A673 (cell line): ENCODE measurements around the gene MRGPRD. TPM values are rescaled to one million over a fixed set of nuclear protein-coding genes. Genes with fewer than 3 reads are reported as not detected.

Experiments
- BruUV-seq: library from RNA; stranded (reverse); fragments of 400-500 nt; replicated peaks from 2 replicates; lab custom pipeline; 2021; lab: Mats Ljungman, UMichigan
- CTCF ChIA-PET: fragments of 300-600 bp; sonication (Branson Sonifier 250); formaldehyde crosslinking; loops from one replicate; lab custom pipeline; 2022; ENCODE audit warnings: antibody characterized with exemption; lab: Charles Lee
- POLR2A ChIA-PET: fragments of 300-600 bp; sonication (Branson Sonifier 250); formaldehyde crosslinking; loops from one replicate; lab custom pipeline; 2022; ENCODE audit warnings: antibody characterized with exemption; ENCODE audit not compliant: low non-redundant PET; lab: Charles Lee
- DNase-seq: peaks from one replicate; pipeline ENCODE4 v3.0.0-alpha.2; 2015; ENCODE audit warnings: low spot score
- H3K27ac ChIP-seq: fragments of 200-600 bp; sonication (generic); 2 replicates; pipeline ENCODE4 v1.5.1; 2016; ENCODE audit warnings: mixed run types, low read depth, mild to moderate bottlenecking, mixed read lengths, antibody characterized with exemption, low read length; ENCODE audit not compliant: poor library complexity, severe bottlenecking
- H3K27me3 ChIP-seq: fragments of 200-600 bp; sonication (generic); replicated peaks from 2 replicates; pipeline ENCODE4 v1.6.1; 2017; ENCODE audit warnings: mixed run types, low read depth, mild to moderate bottlenecking, mixed read lengths, antibody characterized with exemption, low read length; ENCODE audit not compliant: insufficient read depth, poor library complexity
- H3K36me3 ChIP-seq: fragments of 200-600 bp; sonication (generic); 2 replicates; pipeline ENCODE4 v1.6.1; 2016; ENCODE audit warnings: mixed run types, mild to moderate bottlenecking, mixed read lengths, antibody characterized with exemption, low read length; ENCODE audit not compliant: insufficient read depth, poor library complexity, severe bottlenecking
- H3K4me1 ChIP-seq: fragments of 200-600 bp; sonication (generic); 2 replicates; pipeline ENCODE4 v1.6.1; 2017; ENCODE audit warnings: mixed run types, mild to moderate bottlenecking, mixed read lengths, antibody characterized with exemption, low read length; ENCODE audit not compliant: insufficient read depth, poor library complexity, severe bottlenecking
- H3K4me3 ChIP-seq: fragments of 200-600 bp; sonication (generic); 2 replicates; pipeline ENCODE4 v1.5.1; 2016; ENCODE audit warnings: low read depth, mixed run types, mild to moderate bottlenecking, mixed read lengths, low read length; ENCODE audit not compliant: poor library complexity, severe bottlenecking
- H3K9me3 ChIP-seq: fragments of 200-600 bp; sonication (generic); 2 replicates; pipeline ENCODE4 v1.6.1; 2016; ENCODE audit warnings: mixed run types, low read depth, mild to moderate bottlenecking, mixed read lengths, antibody characterized with exemption, low read length; ENCODE audit not compliant: poor library complexity, severe bottlenecking
- EZH2 ChIP-seq: fragments of 200-600 bp; sonication (generic); IDR thresholded peaks from 2 replicates; pipeline ENCODE4 v1.6.1; 2017; ENCODE audit warnings: borderline replicate concordance, low read depth, mild to moderate bottlenecking, mixed read lengths, antibody characterized with exemption, low read length; ENCODE audit not compliant: poor library complexity, severe bottlenecking
- intact Hi-C: fragments of 100-400 bp; cut with micrococcal nuclease; formaldehyde crosslinking; loops from one replicate; pipeline ENCODE4 v1.10.0; 2022; ENCODE audit not compliant: unreplicated experiment
- total RNA-seq: library from RNA; stranded (reverse); gene quantifications from 2 replicates; pipeline ENCODE4 v1.2.3, GENCODE V29; 2021
- TF ChIP-seq, protein P1 (sequence below): fragments of 300-800, 200-600 bp; sonication (generic); conservative IDR thresholded peaks from 2 replicates; pipeline ENCODE4 v1.5.1; 2017; ENCODE audit warnings: low read depth, mild to moderate bottlenecking, antibody characterized with exemption, low read length, moderate library complexity, mixed read lengths

The MRGPRD gene
- total RNA-seq, 1 experiment from 2014 or later, result not detected

DNA sequence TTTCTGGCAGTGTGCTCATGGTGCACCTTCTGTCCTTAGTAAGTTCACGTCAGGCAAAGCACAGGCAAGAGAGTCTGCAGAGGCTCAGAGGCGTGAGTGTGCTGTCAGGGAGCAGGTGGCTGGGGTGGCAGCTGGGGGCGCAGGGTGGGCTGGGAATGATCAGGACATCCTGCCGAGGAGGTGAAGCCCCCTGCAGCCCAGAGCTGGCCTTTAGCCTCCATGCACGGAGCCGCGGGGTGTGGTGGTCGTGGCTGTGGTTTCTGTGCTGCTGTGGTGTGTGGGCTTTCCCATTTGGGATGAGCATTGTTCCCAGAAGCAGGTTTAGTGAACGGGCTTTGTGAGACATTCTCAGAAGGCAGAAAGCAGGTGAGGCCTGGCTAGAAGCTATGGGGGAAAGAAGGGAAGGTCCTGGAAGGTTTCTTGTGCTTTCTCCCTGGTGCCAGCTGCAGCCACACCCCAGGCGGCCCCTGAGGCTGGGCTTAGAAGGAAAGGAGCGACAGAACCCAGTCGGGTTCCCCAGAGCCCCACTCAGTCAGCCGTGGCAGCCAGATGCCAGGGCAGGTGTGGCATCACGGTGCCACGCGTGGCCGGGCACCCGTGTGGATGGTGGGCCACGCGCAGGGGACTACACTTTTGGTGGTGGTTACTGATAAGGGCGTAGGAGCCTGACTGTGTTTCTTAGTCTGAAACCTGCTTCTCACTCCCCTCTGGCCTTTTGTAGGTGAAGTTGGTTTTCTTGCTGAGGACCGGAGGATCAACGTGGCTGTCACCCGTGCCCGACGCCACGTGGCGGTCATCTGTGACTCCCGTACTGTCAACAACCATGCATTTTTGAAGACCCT, 45.0 kb downstream of the MRGPRD start:
- Histone ChIP-seq H3K9me3 (no peaks in the 10 kb centered on the region), H3K27me3 (no peaks in the 10 kb centered on the region), H3K4me1 (no peaks in the 10 kb centered on the region), H3K27ac (no peak overlapping the region), H3K36me3 (peaks cover 47% of the 10 kb centered on the region), H3K4me3 (no peak overlapping the region)
- no peak for DNase-seq
- TF ChIP-seq EZH2, result no peak
- TF ChIP-seq, protein P1, sequence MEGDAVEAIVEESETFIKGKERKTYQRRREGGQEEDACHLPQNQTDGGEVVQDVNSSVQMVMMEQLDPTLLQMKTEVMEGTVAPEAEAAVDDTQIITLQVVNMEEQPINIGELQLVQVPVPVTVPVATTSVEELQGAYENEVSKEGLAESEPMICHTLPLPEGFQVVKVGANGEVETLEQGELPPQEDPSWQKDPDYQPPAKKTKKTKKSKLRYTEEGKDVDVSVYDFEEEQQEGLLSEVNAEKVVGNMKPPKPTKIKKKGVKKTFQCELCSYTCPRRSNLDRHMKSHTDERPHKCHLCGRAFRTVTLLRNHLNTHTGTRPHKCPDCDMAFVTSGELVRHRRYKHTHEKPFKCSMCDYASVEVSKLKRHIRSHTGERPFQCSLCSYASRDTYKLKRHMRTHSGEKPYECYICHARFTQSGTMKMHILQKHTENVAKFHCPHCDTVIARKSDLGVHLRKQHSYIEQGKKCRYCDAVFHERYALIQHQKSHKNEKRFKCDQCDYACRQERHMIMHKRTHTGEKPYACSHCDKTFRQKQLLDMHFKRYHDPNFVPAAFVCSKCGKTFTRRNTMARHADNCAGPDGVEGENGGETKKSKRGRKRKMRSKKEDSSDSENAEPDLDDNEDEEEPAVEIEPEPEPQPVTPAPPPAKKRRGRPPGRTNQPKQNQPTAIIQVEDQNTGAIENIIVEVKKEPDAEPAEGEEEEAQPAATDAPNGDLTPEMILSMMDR, result no peak
- BruUV-seq, result no TSS peak
- ChIA-PET CTCF (no interaction called here), POLR2A (no interaction called here)
- intact Hi-C loops, result no loop called here

DNA sequence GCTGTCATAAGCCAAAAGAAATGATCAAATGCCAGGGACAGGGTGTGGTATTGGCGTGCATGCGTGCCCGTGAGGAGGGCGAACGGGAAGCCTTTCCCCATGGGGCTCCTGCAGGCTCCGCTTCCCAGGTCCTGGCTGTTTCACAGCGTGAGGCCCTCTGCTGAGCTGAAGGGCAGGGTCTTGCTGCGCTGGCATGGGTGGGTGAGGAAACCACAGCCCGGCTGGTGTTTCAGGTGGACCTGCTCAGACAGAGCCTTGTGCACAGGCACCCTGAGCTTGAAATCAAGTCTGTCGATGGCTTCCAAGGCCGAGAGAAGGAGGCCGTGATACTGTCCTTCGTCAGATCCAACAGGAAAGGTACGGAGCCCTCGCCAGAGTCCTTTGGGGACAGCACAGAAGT, 45.7 kb downstream of the MRGPRD start:
- no peaks in the 10 kb centered on the region for H3K4me1 ChIP-seq
- no peak for TF ChIP-seq EZH2
- TF ChIP-seq, protein P1, result no peak
- no peak for DNase-seq
- H3K4me3 ChIP-seq, result no peak overlapping the region
- no peak overlapping the region for H3K27ac ChIP-seq
- no peaks in the 10 kb centered on the region for H3K27me3 ChIP-seq
- no peaks in the 10 kb centered on the region for H3K9me3 ChIP-seq
- H3K36me3 ChIP-seq, result peaks cover 49% of the 10 kb centered on the region
- BruUV-seq, result no TSS peak
- POLR2A ChIA-PET, result no interaction called here
- intact Hi-C loops, result no loop called here
- CTCF ChIA-PET, result no interaction called here

DNA sequence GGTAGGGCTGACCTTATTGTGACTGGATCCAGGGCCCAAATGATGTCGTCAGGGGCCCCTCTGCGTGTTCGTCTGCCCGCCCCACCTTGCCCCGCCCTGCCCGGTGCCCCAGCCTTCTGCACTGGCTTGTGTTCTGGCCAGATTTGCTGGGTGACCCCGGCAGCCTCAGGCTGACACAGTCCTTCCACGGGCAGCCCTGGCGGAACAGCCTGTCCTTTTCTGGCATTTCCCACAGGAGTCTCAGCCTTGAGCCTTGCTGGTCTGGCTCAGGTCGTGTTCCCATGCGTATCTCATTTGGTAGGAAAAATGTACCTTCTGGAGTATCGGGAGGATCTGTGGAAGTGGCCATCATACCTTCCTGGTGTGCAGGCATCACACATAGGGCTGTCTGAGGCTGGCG, 46.1 kb downstream of the MRGPRD start:
- no peak overlapping the region for H3K4me3 ChIP-seq
- H3K27ac ChIP-seq, result no peak overlapping the region
- H3K27me3 ChIP-seq, result no peaks in the 10 kb centered on the region
- intact Hi-C loops, result no loop called here
- no peaks in the 10 kb centered on the region for H3K9me3 ChIP-seq
- H3K4me1 ChIP-seq, result no peaks in the 10 kb centered on the region
- peaks cover 48% of the 10 kb centered on the region for H3K36me3 ChIP-seq
- TF ChIP-seq, protein P1, result no peak
- no peak for TF ChIP-seq EZH2
- ChIA-PET POLR2A (no interaction called here), CTCF (no interaction called here)
- DNase-seq, result no peak
- BruUV-seq, result no TSS peak
